Lung microvascular endothelial cell (primary cell): ENCODE data around the gene NXN. TPM values are rescaled to one million over a fixed set of nuclear protein-coding genes. Genes with fewer than 3 reads are reported as not detected.
"Not testable (repeated sequence)": the region's sequence is repeated elsewhere in the genome, so short reads cannot be mapped to it uniquely, and the experiment has no call there.

Source experiments
- DNase-seq, 2 donors: peaks; one replicate each; pipeline versions ENCODE4 v3.0.0 to v3.0.0-alpha.2; 2010; ENCODE audit warnings: low read depth in 2 of 2
- total RNA-seq: library from RNA; depleted of rRNA; stranded (reverse); fragments of >200 nt; gene quantifications from 2 replicates; pipeline ENCODE4 v1.2.1, GENCODE V29; 2014

Gene NXN
- total RNA-seq, 1 donor from 2014 or later: 132 TPM

- peak in 1 of 2 donors; percentile 18 for DNase-seq
Observed at GRCh38 chr17:835263-835662, 144.3 kb downstream of the NXN start.

DNA sequence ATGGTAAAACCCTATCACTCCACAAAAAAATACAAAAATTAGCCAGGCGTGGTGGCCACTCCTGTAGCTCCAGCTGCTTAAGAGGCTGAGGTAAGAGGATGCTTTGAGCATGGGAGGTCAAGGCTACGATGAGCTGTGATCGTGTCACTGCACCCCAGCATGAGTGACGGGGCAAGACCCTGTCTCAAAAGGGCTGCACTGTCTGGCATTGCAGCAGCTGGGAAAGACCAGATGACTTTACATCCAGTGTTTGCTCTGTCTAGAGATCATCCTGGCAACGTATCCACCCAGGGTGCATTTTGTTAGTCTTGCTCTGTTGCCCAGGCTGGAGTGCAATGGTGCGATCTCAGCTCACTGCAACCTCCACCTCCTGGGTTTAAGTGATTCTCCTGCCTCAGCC lies 145.4 kb downstream of the NXN start:
- no peak for DNase-seq

DNA sequence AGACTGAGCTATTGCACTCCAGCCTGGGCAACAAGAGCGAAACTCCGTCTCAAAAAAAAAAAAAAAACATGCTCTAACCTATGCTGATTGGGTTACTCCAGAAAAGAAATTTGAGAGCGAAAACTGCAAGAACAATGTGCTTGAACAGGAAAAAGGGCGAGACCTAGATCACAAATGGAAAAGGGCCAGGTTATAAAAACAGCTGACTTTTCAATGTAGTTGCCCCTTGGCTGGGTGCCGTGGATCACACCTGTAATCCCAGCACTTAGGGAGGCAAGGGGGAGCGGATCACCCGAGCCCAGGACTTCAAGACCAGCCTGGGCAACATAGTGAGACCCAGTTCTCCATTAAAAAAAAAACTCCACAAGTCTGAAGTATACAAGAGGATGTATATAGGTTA lies 148.6 kb downstream of the NXN start:
- peak in 1 of 2 donors; percentile 43 for DNase-seq

DNA sequence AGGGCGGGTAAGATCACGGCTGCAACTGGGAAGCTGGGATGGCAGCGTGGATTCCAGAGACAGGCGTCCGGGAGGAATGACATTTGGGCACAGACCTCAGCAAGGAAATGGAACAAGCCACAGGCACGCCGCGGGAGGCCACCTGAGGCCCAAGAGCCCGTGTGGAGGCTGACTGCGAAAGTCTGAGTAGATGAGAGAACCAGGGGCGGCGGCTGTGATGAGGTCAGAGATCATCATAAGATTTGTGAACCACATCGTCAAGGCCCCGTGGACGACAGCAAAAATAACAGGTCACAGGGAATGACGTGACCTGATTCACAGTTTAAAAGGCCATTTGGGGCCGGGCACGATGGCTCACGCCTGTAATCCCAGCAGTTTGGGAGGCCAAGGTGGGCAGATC lies 149.2 kb downstream of the NXN start:
- no peak for DNase-seq

DNA sequence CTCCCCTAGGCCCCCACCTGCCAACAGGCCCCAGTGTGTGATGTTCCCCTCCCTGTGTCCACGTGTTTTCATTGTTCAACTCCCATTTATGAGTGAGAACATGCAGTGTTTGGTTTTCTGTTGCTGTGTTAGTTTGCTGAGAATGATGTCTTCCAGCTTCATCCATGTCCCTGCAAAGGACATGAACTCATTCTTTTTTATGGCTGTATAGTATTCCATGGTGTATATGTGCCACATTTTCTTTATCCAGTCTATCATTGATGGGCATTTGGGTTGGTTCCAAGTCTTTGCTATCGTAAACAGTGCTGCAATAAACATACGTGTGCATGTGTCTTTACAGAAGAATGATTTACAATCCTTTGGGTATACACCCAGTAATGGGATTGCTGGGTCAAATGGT lies 150.0 kb downstream of the NXN start:
- DNase-seq: not testable (repeated sequence)

GRCh38 chr17:828761-829160 lies 150.8 kb downstream of the NXN start:
- peak in 1 of 2 donors; percentile 67 for DNase-seq

- no peak for DNase-seq
Observed at GRCh38 chr17:826778-827177, 152.8 kb downstream of the NXN start.

DNA sequence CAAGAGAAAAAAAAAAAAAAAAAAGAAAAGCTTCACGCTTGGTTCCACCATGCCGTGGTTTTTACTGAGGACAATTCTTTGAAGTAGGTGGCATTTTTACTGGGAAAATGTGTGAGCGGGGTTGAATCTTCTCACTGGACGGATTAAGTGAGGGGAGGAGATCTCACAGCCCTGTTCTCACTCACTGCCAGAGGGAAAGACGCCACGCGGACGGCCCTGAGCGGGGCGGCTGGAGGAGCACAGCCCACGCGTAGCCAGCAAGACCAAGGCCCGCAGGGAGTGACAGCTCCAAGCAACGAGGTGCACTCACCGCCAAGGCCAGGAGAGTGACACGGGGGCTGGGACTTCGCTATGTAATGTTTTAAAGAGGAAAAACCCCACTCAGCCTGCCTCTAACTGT lies 154.4 kb downstream of the NXN start:
- no peak for DNase-seq

- no peak for DNase-seq
Observed at GRCh38 chr17:824378-824777, 155.2 kb downstream of the NXN start.

GRCh38 chr17:823501-823902 lies 156.1 kb downstream of the NXN start:
- no peak for DNase-seq

GRCh38 chr17:819251-819650 lies 160.3 kb downstream of the NXN start:
- no peak for DNase-seq

- no peak for DNase-seq
Observed at GRCh38 chr17:814371-814770, 165.2 kb downstream of the NXN start.

DNA sequence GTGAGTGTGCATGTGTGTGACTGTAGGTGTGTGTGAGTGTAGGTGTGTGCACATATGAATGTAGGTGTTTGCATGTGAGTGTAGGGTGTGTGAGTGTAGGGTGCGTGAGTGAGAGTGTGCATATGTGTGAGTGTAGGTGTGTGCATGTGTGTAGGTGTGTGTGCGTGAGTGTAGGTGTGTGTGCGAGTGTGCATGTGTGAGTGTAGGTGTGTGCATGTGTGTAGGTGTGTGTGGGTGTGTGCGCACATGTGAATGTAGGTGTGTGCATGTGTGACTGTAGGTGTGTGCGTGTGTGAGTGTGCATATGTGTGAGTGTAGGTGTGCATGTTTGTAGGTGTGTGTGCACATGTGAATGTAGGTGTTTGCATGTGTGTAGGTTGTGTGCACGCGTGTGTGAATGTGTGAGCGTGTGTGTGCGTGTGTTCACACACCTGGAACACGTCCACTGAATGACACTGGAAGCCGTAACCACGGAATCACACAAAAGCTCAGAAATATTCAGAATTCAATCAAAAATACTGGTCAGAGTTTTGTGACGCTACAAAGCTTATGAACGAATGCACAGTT lies 166.9 kb downstream of the NXN start:
- no peak for DNase-seq

DNA sequence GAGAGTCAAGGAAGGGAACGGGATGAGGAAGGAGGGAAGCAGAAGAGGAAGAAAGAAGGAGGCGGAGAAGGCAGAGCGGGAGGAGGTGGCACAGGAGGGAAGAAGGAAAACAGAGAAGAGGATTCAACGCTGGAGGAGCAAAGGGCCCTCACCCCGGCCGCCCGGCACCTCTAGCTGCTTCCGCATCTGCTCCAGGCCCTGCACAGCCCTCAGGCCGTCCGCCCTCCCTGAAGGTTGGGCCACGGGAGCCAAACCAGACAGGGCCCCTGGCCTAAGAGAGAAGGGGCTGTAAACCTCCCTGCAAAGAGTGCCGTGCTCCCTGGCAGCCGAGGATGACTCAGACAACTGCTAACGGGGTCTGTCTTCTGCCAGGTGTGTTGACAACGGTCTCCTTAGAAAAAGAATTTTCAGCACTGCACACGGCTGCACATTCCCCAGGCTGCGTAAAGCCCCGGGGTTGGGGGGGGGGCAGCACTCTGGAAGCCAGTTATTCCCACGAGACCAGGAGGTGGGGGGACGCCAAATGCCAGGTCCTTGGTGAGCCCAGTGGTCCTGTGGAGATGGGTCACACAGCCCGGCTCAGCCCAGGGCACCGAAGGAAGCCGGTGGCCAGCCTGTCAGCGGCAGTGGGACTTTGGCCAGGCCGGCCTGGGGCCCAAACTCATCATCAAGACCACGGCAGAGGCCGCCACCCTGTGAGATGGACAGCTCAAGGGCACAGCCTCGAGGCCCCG lies 168.4 kb downstream of the NXN start:
- DNase-seq: no peak

DNA sequence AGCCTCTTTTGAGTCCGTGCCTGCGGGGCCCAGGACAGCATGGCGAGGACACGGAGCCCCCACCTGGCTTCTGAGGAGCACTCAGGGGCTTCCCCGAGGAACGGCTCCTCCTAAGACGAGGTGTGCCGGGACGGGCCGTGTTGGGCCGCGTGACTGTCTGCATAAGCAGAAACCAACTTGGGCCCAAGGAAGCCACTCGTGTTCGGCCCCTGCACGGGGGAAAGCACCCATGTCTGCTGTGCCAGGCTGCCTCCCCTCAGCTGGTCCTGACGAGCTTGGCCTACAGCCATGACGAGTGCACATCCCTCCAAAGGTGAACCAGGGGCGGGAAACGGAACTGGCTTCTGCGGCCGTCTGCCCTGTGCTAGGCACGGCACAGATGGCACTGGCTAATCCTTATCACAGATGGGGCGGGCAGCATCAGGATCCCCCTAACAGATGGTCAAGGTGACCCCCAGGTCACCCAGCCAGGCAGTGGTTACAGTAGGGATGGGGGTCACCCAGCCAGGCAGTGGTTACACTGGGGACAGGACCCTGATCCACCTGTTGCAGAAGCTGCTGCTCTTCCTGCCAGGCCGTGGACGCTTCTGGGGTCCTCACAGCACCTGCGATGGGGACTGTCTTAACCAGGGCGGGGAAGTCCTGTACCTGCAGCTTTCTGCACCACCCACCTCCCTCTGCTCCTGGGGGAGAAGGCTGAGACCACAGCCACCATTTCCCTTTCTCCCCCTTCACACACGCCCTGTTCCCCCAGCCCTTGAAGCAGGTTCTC lies 171.9 kb downstream of the NXN start:
- DNase-seq: no peak

- DNase-seq: no peak
Observed at GRCh38 chr17:806781-807522, 172.6 kb downstream of the NXN start.

GRCh38 chr17:806346-806745 lies 173.2 kb downstream of the NXN start:
- DNase-seq: no peak

GRCh38 chr17:805886-806285 lies 173.7 kb downstream of the NXN start:
- DNase-seq: not testable (repeated sequence)

- DNase-seq: no peak
Observed at GRCh38 chr17:804541-805435, 174.8 kb downstream of the NXN start.

GRCh38 chr17:802901-803881 lies 176.4 kb downstream of the NXN start:
- no peak for DNase-seq
